Glomerular visceral epithelial cell (primary cell): Measurements from ENCODE around the gene GRID1.
"Not testable (repeated sequence)": the region's sequence is repeated elsewhere in the genome, so short reads cannot be mapped to it uniquely, and the experiment has no call there.

Source experiments
- DNase-seq: peaks from one replicate; pipeline ENCODE4 v3.0.0-alpha.2; 2016; ENCODE audit errors: extremely low spot score

The GRID1 gene

GRCh38 chr10:86083664-86084175 is 282.9 kb downstream of the GRID1 start:
- no peak for DNase-seq

GRCh38 chr10:86083206-86083605 is 283.4 kb downstream of the GRID1 start:
- no peak for DNase-seq

GRCh38 chr10:86082556-86082955 is 284.0 kb downstream of the GRID1 start:
- DNase-seq = no peak

- DNase-seq = peak; percentile 22
Observed at GRCh38 chr10:86079088-86079487, 287.5 kb downstream of the GRID1 start.

GRCh38 chr10:86078639-86079035 is 288.0 kb downstream of the GRID1 start:
- no peak for DNase-seq

- DNase-seq = no peak
Observed at GRCh38 chr10:86077871-86078638, 288.5 kb downstream of the GRID1 start.

- DNase-seq = no peak
Observed at GRCh38 chr10:86077271-86077670, 289.3 kb downstream of the GRID1 start.

- DNase-seq = not testable (repeated sequence)
Observed at GRCh38 chr10:86076497-86076896, 290.1 kb downstream of the GRID1 start.

- no peak for DNase-seq
Observed at GRCh38 chr10:86075512-86075911, 291.1 kb downstream of the GRID1 start.

GRCh38 chr10:86074294-86074693 is 292.3 kb downstream of the GRID1 start:
- no peak for DNase-seq

GRCh38 chr10:86073199-86073977 is 293.2 kb downstream of the GRID1 start:
- no peak for DNase-seq

GRCh38 chr10:86072413-86072812 is 294.2 kb downstream of the GRID1 start:
- DNase-seq = no peak

GRCh38 chr10:86071758-86072157 is 294.8 kb downstream of the GRID1 start:
- no peak for DNase-seq

- DNase-seq = no peak
Observed at GRCh38 chr10:86071145-86071544, 295.4 kb downstream of the GRID1 start.

- no peak for DNase-seq
Observed at GRCh38 chr10:86070278-86070677, 296.3 kb downstream of the GRID1 start.

GRCh38 chr10:86068231-86069054 is 298.2 kb downstream of the GRID1 start:
- DNase-seq = no peak

GRCh38 chr10:86067436-86068050 is 299.1 kb downstream of the GRID1 start:
- DNase-seq = no peak

GRCh38 chr10:86066696-86067095 is 299.9 kb downstream of the GRID1 start:
- no peak for DNase-seq

- no peak for DNase-seq
Observed at GRCh38 chr10:86065711-86066251, 300.8 kb downstream of the GRID1 start.

- DNase-seq = no peak
Observed at GRCh38 chr10:86064931-86065662, 301.5 kb downstream of the GRID1 start.

- DNase-seq = no peak
Observed at GRCh38 chr10:86064219-86064618, 302.4 kb downstream of the GRID1 start.
